ENCODE measurements around the gene MAGEB18.

The MAGEB18 gene

GRCh38 chrX:26138274-26138673, at the start of gene MAGEB18:
MAGEB18 (plus strand) TSS chrX:26138343; CDS start chrX:26138986, 643 bp downstream.
- DNase-seq (ENCODE audit: low spot score): no peak

- no peak for DNase-seq (ENCODE audit: low spot score)
Observed at GRCh38 chrX:26100421-26100920, 37.7 kb upstream of the MAGEB18 start.

- DNase-seq (ENCODE audit: low spot score): no peak
Observed at GRCh38 chrX:26109142-26109541, 29.0 kb upstream of the MAGEB18 start.

GRCh38 chrX:26146024-26146423, 7.9 kb downstream of the MAGEB18 start:
- DNase-seq (ENCODE audit: low spot score): no peak

GRCh38 chrX:26160301-26160700, 22.2 kb downstream of the MAGEB18 start, which contains the start of gene MAGEB6B:
MAGEB6B (plus strand) TSS chrX:26160601; CDS start chrX:26160601, 0 bp downstream.
- no peak for DNase-seq (ENCODE audit: low spot score)
